ENCODE measurements around the gene CCDC146. TPM values are rescaled to one million over a fixed set of nuclear protein-coding genes. Genes with fewer than 3 reads are reported as not detected.

Gene CCDC146
- polyA plus RNA-seq, 1 of the 3 experiments (the other 2 are of a cell fraction) = 2.7 TPM

GRCh38 chr7:77282897-77283296 is 160.5 kb downstream of the CCDC146 start:
- TF ChIP-seq NFIC (IDR thresholded peaks at IDR 0.05; ENCODE audit: borderline replicate concordance) (no peak), GATA2 (CRISPR knock-in tag; IDR thresholded peaks at IDR 0.05) (0 out of 2 replicates have a peak, but pooled peaks have one; percentile 9), EP300 (IDR thresholded peaks at IDR 0.05; ENCODE audit: borderline replicate concordance in 1 of 2, low read depth in 1 of 2, low read length in 1 of 2) (no peak)
- H3K4me1 ChIP-seq (ENCODE audit: control insufficient read depth in 1 of 2, insufficient read depth in 2 of 2, low read depth in 1 of 2, low read length in 1 of 2) = peaks cover 0 to 26% of the 10 kb centered on the region in 2 experiments; a peak in 2 of 4 replicates
- no peaks in the 10 kb centered on the region for H3K36me3 ChIP-seq (replicated peaks in 1 of 2; ENCODE audit: control insufficient read depth in 1 of 2, insufficient read depth in 2 of 2, low read length in 1 of 2)
- ChIA-PET POLR2A (no interaction called here), CTCF (interaction anchor here (0.7 to 1.2 kb wide), 3 partner anchors 24 to 49 kb away, joined by 3 to 6 read pairs (median 3); no protein-coding TSS in a partner anchor)
- H3K9ac ChIP-seq = no peak overlapping the region
- DNase-seq = no peak
- H3K79me2 ChIP-seq (ENCODE audit: insufficient read depth) = no peaks in the 10 kb centered on the region
- 29% methylated on average over 1 of the region's 1 CpG for WGBS (ENCODE audit: low lambda C conversion rate)
- no peak overlapping the region for H3K4me3 ChIP-seq (ENCODE audit: low read depth in 2 of 2, low read length in 1 of 2)
- H3K27ac ChIP-seq (ENCODE audit: low read depth in 2 of 2, low read length in 1 of 2) = no peak overlapping the region
- H3K9me3 ChIP-seq = no peaks in the 10 kb centered on the region
- no peaks in the 10 kb centered on the region for H3F3A ChIP-seq (replicated peaks; ENCODE audit: insufficient read depth)
- H3K4me2 ChIP-seq = no peak overlapping the region
- H4K20me1 ChIP-seq (ENCODE audit: insufficient read depth) = no peaks in the 10 kb centered on the region
- H2AFZ ChIP-seq (ENCODE audit: low read depth) = no peak overlapping the region
- no peaks in the 10 kb centered on the region for H3K9me2 ChIP-seq
- no peaks in the 10 kb centered on the region for H3K27me3 ChIP-seq (ENCODE audit: insufficient read depth)

DNA sequence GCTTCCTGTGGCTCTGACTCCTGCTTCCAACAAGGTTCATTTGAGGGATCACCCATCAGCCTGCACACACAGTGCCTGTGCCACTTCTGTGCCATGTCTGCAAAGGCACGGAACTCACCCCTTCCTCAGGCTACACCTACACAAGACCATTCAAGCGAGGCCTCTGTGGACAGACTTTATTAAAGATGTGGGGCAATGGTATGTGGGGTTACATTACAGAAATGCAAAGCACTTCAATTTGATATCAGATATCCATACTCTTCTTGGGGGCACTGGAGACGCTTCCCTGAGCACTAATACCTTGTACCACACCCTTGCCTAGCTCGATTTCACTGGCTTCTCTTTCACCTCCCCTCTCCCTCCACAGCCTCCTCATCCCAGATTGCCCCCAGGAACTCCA is 161.6 kb downstream of the CCDC146 start:
- Histone ChIP-seq H4K20me1 (ENCODE audit: insufficient read depth) (no peaks in the 10 kb centered on the region), H3K79me2 (ENCODE audit: insufficient read depth) (no peaks in the 10 kb centered on the region), H3K9ac (no peak overlapping the region), H3K4me3 (ENCODE audit: low read depth in 2 of 2, low read length in 1 of 2) (no peak overlapping the region), H3K4me1 (ENCODE audit: control insufficient read depth in 1 of 2, insufficient read depth in 2 of 2, low read depth in 1 of 2, low read length in 1 of 2) (peaks cover 0 to 26% of the 10 kb centered on the region in 2 experiments; a peak in 2 of 4 replicates), H3F3A (replicated peaks; ENCODE audit: insufficient read depth) (no peaks in the 10 kb centered on the region), H2AFZ (ENCODE audit: low read depth) (no peak overlapping the region), H3K27me3 (ENCODE audit: insufficient read depth) (no peaks in the 10 kb centered on the region), H3K4me2 (no peak overlapping the region), H3K36me3 (replicated peaks in 1 of 2; ENCODE audit: control insufficient read depth in 1 of 2, insufficient read depth in 2 of 2, low read length in 1 of 2) (no peaks in the 10 kb centered on the region), H3K9me2 (no peaks in the 10 kb centered on the region), H3K9me3 (no peaks in the 10 kb centered on the region), H3K27ac (ENCODE audit: low read depth in 2 of 2, low read length in 1 of 2) (no peak overlapping the region)
- ChIA-PET CTCF (interaction anchor here (0.6 to 1.9 kb wide), 3 partner anchors 10 to 48 kb away, joined by 3 to 8 read pairs (median 3); no protein-coding TSS in a partner anchor), POLR2A (no interaction called here)
- no peak for DNase-seq
- 75% methylated on average over 4 of the region's 4 CpGs for WGBS (ENCODE audit: low lambda C conversion rate)
- TF ChIP-seq FOXM1 (IDR thresholded peaks at IDR 0.05; ENCODE audit: low read depth) (no peak), USF1 (IDR thresholded peaks at IDR 0.05; ENCODE audit: borderline replicate concordance, low read depth) (no peak), EZH2phosphoT487 (IDR thresholded peaks at IDR 0.05; ENCODE audit: borderline replicate concordance, low read depth) (no peak), CTCF (IDR thresholded peaks at IDR 0.05) (no peak), FOXJ3 (CRISPR knock-in tag; IDR thresholded peaks at IDR 0.05) (no peak), GATA2 (CRISPR knock-in tag; IDR thresholded peaks at IDR 0.05) (no peak), MXI1 (IDR thresholded peaks at IDR 0.05; ENCODE audit: low read depth, low read length) (no peak), YY1 (IDR thresholded peaks at IDR 0.05; ENCODE audit: low read depth) (no peak), NRF1 (IDR thresholded peaks at IDR 0.05; ENCODE audit: low read depth, low read length) (no peak), POLR2AphosphoS5 (IDR thresholded peaks at IDR 0.05; ENCODE audit: low read depth, low read length) (no peak), RXRA (IDR thresholded peaks at IDR 0.05; ENCODE audit: borderline replicate concordance, low read depth) (no peak), ZBTB33 (IDR thresholded peaks at IDR 0.05; ENCODE audit: borderline replicate concordance, low read depth) (no peak), EP300 (IDR thresholded peaks at IDR 0.05; ENCODE audit: borderline replicate concordance in 1 of 2, low read depth in 1 of 2, low read length in 1 of 2) (no peak), REST (IDR thresholded peaks at IDR 0.05; ENCODE audit: low read depth, low read length) (no peak), SMC3 (IDR thresholded peaks at IDR 0.05; ENCODE audit: low read depth, low read length) (no peak)
- TF ChIP-seq, protein P1, sequence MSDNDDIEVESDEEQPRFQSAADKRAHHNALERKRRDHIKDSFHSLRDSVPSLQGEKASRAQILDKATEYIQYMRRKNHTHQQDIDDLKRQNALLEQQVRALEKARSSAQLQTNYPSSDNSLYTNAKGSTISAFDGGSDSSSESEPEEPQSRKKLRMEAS (IDR thresholded peaks at IDR 0.05; ENCODE audit: low read depth) = no peak
